NCI-H82 treated with DMSO at 0.1 percent for 48 hours (cell line): ENCODE measurements around the gene PKIG.

Experiments
- DNase-seq: peaks from one replicate; lab custom pipeline; 2025; ENCODE audit not compliant: unreplicated experiment; lab: John Stamatoyannopoulos, UW

Gene PKIG

GRCh38 chr20:44616604-44616964, 34.2 kb downstream of the PKIG start:
- no peak for DNase-seq

- DNase-seq, result no peak
Observed at GRCh38 chr20:44618318-44618731, 35.9 kb downstream of the PKIG start.

- no peak for DNase-seq
Observed at GRCh38 chr20:44619294-44619693, 36.9 kb downstream of the PKIG start.

- no peak for DNase-seq
Observed at GRCh38 chr20:44620030-44620429, 37.7 kb downstream of the PKIG start.

- no peak for DNase-seq
Observed at GRCh38 chr20:44621325-44621724, 38.9 kb downstream of the PKIG start.

- no peak for DNase-seq
Observed at GRCh38 chr20:44621939-44622338, 39.6 kb downstream of the PKIG start.

GRCh38 chr20:44622501-44623270, 40.3 kb downstream of the PKIG start:
- no peak for DNase-seq

- no peak for DNase-seq
Observed at GRCh38 chr20:44624152-44624551, 41.8 kb downstream of the PKIG start.

- no peak for DNase-seq
Observed at GRCh38 chr20:44624743-44625271, 42.4 kb downstream of the PKIG start.

- no peak for DNase-seq
Observed at GRCh38 chr20:44625361-44625760, 43.0 kb downstream of the PKIG start.

GRCh38 chr20:44626278-44626677, 43.9 kb downstream of the PKIG start:
- no peak for DNase-seq

- DNase-seq, result no peak
Observed at GRCh38 chr20:44627364-44628010, 45.1 kb downstream of the PKIG start.

- DNase-seq, result no peak
Observed at GRCh38 chr20:44629017-44629385, 46.6 kb downstream of the PKIG start.

- DNase-seq, result no peak
Observed at GRCh38 chr20:44629542-44629941, 47.2 kb downstream of the PKIG start.

GRCh38 chr20:44630297-44630696, 47.9 kb downstream of the PKIG start:
- DNase-seq, result no peak

GRCh38 chr20:44632103-44632752, 49.8 kb downstream of the PKIG start:
- DNase-seq, result no peak

- DNase-seq, result no peak
Observed at GRCh38 chr20:44633187-44633810, 50.9 kb downstream of the PKIG start.

- no peak for DNase-seq
Observed at GRCh38 chr20:44633872-44634600, 51.7 kb downstream of the PKIG start.

- no peak for DNase-seq
Observed at GRCh38 chr20:44635877-44636276, 53.5 kb downstream of the PKIG start.

- no peak for DNase-seq
Observed at GRCh38 chr20:44637042-44637441, 54.7 kb downstream of the PKIG start.
